Smooth muscle cell of the brain vasculature (primary cell): ENCODE data around the gene CASP4.
"Not testable (repeated sequence)": the region's sequence is repeated elsewhere in the genome, so short reads cannot be mapped to it uniquely, and the experiment has no call there.

Source experiments
- DNase-seq: peaks from one replicate; pipeline ENCODE4 v3.0.0-alpha.2; 2012; ENCODE audit warnings: low read depth, low spot score

Gene CASP4

DNA sequence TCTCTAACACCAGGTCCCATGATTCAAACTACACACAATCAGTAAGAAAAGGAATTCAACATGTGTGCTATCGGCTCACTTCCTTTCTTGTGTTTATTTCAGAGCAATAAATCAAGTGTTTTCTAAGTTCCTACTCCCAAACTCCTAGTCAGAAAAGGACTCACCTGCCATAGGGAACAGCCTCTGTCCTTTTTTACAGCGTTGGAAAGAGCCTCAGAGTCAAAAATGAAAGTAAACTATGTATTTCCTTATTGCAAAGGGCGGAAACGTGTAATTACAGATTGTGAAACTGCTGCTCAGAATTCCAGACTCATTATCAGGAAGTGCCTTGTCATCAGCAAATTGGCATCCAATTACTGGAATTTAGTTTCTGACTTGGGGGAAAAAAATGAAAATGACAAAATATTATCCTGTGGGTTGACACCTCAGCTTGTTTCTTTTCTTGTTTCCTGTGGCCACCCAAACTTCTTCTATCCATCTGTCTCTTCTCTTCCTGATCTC lies at the start of gene CASP4:
TSS of gene CASP4 (minus strand) at position 220 of the 501 bp plus-strand sequence. CDS start at position 171, 49 bp downstream.
- DNase-seq, result no peak

DNA sequence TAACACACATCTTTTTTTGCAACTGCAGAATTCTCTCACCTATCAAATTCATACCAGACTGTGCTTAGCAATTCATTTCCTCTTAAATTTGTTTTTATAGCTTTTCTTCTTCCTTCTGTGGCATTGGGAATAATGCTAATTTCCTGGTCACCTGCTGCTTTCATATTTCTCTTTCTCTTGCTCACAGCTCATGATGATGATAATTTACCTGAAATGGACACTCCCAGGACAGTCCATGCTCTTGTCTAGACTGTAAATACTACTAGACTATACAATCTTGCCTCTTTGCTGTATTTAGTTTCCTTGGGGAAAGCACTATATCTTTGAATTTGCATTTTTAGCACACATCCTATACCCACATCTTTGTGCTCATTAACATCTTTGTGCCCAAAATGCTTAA lies 39.1 kb upstream of the CASP4 start:
- no peak for DNase-seq

DNA sequence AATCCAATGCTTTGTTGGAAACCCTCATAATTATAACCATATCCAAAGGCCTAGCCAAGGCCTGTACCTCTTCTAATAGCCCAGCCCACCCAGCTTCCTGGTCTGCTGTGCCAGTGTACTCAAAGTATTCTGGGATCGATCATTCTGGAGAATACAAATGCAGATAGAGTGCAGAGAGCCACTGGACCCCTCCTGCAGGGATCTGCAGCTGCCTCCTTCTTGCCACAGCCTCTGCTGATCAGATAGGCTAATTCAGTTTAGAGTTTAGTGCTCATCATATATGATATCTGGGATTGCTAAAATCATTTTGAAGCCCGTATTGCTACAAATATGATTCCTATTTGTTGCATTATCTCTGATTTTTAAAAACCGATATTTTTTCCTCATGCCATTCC lies 37.1 kb upstream of the CASP4 start:
- DNase-seq, result no peak

DNA sequence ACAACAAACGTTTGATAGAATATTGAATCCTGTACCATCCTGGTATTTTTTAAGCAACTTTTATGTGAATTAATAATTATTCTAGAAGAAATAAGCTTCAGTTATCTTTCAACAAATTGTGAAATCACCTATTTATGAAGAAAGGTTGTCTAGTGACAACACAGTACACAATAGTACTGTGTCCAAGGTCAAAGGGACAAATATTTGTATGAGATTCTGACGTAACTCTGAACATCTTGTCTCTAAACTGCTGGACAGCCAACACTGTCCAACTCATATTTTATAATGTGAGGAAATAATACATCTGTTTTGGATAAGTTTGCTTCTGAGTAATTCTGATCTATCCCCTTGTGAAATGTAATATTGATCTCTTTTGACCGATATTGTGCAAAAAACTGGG lies 35.6 kb upstream of the CASP4 start:
- DNase-seq, result no peak

- DNase-seq, result no peak
These were observed 34.8 kb upstream of the CASP4 start for GRCh38 chr11:105003151-105003550.

GRCh38 chr11:105000797-105001196 lies 32.4 kb upstream of the CASP4 start:
- no peak for DNase-seq

DNA sequence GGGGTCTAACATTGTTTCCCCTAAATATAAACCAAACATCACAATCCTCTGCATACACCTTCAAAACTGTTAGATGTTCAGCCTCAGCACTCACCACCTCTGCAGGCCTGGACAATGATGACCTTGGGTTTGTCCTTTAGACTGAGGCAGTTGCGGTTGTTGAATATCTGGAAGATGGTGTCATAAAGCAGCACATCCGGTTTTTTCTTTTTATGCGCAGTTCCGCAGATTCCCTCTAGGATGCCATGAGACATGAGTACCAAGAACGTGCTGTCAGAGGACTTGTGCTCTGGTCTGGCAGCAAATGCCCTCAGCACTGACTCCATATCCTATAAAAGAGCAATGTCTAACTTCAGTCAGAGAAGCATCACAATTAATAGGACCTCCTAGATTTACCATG lies 31.8 kb upstream of the CASP4 start:
- DNase-seq, result no peak

DNA sequence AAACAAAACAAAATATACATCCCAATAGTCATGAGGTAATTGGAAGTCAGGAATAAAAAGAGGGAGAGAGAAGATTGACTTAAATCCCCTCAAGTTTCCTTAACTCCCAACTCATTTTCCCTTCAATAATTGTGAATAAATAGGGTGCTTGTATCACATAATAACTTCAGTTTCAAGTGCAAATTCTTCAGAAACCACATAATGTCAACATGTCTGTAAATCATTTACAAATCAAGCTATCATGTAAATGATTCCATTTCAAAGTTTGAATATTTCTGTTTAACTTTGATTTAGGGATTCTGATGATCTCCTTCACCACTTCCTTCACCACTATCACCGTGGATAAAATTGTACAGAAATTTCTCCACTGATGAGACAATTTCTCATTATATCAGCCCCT lies 31.3 kb upstream of the CASP4 start:
- no peak for DNase-seq

- DNase-seq, result no peak
These were observed 28.9 kb upstream of the CASP4 start for GRCh38 chr11:104997288-104997687.

- DNase-seq, result no peak
These were observed 26.6 kb upstream of the CASP4 start for GRCh38 chr11:104995001-104995408.

GRCh38 chr11:104992781-104993180 lies 24.4 kb upstream of the CASP4 start:
- no peak for DNase-seq

DNA sequence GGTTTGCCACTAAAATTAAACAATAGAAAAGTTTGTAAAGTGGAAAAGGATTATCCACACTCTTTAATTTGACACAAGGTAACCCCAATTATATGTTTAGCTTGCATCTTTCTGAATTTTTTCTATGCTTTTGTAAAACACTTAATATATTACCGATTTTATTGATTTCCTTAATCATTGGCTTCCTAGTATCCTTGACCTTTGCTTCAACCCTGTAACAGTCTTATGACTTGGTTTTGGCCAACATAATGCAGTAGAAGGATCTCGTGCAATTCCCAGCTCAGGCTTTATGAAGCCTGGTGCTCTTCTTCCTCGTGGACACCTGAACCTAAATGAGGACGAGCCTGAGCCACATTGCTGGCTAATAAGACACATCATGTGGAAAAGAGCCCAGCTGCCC lies 23.6 kb upstream of the CASP4 start:
- DNase-seq, result no peak

DNA sequence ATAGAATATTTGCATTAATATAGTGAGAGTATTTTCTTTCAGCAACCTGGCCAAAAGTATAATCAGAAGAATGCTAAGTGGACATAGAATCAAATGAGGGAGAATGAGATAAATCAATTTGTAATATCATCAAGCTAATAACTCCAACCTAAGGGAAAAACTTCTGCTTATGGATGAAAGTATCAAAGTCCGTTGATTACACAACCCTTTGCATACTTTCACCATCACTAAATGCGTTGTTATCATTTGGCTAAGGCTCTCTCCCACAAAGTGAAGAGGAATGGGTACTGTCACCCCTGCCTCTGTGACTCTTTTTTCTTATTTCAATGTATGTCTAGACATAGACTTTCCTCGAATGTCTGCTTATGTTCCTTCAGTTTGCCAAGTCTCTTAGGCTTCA lies 16.4 kb upstream of the CASP4 start:
- DNase-seq, result no peak

DNA sequence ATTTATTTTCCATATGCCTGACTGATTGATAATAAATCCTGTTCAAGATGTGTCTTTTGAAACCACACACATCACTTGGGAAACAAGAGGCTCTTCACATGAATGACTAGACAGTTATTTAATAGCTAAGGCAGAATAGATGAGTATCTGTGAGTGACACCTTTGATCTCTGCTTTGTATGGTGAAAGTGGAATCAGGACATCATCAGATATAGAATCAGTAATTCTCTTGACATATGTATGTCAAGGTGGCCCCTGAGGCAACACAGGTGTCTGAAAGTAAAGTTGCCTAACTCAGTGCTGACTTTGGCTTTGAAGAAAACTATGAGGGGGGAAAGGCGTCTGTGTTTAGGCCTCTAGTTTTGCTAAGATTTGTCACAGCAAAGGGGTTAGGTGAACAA lies 11.5 kb upstream of the CASP4 start:
- no peak for DNase-seq

DNA sequence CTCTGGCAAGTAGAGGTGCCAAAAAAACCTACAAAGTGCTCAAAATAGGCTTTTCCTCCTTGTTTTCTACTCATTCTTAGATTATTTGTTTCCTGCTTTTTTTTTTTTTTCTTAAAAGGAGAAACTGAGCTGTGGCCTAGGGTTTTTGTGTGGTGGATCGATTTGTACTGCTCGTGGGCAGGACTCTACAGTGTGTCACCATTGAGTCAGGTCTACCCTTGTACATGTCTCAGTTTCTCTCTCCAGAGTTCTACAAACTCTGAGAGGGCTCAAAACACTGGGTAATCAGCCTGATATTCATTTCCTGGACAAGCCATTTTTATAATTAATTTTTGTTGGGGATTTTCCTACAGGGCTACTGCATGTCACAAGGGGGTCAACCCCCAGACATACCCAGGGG lies 5.2 kb upstream of the CASP4 start:
- no peak for DNase-seq

DNA sequence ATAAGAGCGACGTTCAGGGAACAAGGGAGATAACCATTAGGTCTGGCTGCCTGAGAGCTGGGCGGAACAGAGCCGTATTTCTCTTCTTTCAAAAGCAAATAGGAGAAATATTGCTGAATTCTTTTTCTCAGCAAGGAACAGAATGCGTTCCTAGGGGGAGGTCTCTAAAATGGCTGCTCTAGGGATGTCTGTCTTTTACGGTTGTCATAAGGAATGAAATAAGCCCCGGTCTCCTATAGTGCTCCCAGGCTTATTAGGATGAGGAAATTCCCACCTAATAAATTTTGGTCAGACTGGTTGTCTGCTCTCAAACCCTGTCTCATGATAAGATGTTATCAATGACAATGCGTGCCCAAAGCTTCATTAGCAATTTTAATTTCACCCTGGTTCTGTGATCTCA lies 4.5 kb upstream of the CASP4 start:
- not testable (repeated sequence) for DNase-seq

GRCh38 chr11:104970756-104971155 lies 2.4 kb upstream of the CASP4 start:
- DNase-seq, result no peak

- DNase-seq, result no peak
These were observed 742 bp upstream of the CASP4 start for GRCh38 chr11:104968856-104969776.

DNA sequence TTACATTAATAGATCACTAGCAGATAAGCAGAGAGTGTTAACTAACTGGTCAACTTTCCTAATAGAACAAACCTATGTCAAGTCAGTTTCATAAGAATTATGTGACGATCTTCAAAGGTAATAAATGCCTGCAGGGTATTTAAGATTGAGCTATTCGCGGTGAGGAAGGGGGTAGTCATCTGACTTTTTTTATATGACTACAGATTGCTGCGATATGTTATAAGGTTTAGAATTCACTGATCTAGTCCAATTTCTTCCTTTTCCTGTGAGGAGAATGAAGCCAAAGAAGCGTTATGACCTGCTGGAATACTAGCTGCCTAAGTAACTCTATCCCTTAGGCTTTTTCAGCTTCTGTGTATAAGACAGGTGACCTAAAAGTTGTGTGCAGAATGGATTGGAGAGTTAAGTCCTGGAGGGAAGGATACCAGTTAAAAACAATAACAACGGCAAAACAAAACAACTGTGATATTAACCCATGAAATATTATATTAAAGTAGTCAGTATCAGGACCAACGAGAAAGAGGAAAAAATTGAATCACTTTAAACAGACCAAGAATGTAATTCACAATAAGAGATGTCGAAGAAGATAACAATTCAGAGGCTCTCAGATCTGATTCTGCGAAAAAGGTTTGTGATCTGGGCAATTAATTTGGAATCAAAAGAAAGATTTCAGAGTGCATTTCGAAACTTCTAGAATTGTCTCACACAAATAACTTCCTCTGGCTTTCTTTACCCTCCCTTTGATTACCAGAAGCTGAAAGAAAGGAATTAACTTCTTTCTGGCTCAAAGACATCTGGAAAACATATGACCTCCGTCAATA lies 630 bp downstream of the CASP4 start:
- no peak for DNase-seq

DNA sequence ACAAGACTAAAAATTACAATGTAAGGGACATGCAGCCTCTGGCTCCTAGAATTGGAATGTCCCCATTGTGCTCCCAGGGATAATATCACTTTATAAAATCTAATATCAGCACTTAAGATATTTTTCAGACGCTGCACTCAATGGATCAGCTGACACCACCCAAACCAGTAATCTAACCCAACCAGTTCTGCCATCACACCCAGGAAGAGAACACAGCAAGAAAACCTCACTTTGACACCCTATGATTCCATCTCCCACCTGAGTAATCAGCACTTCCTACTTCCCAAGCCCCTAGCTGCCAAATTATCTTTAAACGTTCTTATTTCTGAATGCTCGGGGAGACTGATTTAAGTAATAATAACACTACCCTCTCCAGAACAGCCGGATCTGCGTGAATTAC lies 2.6 kb downstream of the CASP4 start:
- DNase-seq, result no peak

DNA sequence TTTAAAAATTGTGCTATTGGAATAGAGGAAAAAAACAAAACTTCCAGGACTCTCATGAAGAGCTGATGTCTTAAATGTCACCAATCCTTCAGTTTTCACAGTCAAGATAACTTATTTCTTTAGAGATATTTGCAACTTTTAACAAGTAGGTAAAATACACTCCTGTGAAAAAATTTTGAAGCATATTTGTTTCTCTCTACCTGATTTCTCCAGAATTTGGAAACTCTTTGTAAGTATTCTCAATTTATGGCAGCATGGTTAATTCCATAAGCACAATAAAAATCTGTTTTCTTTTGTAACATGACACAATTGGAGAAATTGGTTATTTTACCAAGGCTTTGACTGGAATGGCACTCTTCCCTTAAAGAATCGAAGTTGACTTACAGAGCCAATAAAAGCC lies 4.1 kb downstream of the CASP4 start:
- no peak for DNase-seq

GRCh38 chr11:104962852-104963251 lies 5.5 kb downstream of the CASP4 start:
- no peak for DNase-seq

DNA sequence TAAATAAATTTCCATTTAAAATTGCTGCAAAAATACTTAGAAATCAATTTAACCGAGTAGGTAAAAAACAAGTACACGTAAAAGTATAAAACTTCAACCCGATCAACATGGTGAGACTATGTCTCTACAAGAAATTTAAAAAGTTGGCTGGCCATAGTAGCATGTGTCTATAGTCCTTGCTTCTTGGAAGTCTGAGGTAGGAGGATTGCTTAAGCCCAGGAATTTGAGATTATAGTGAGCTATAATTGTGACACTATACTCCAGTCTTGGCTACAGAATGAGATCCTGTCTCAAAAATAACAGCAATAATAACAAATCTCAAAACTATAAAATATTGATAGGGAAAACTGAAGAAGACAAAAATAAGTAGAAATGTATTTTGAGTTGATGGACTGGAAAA lies 11.1 kb downstream of the CASP4 start:
- DNase-seq, result no peak
